Naive thymus-derived CD8-positive, alpha-beta T cell (primary cell): Measurements from ENCODE around the gene RNF14. TPM values are rescaled to one million over a fixed set of nuclear protein-coding genes. Genes with fewer than 3 reads are reported as not detected.
A peak's percentile ranks its signal among the peaks of the same experiment; 100 is the strongest.

Source experiments
- ATAC-seq, 2 donors: fragments of 150-1000 bp; cut with Tn5 transposase in 1 of 2; sonication (Bioruptor Pico), chemical (Tn5 transposase) in 1 of 2; 1 replicate in 1 of 2; 2 replicates in 1 of 2; pipeline ENCODE4 v1.10.0; 2021; ENCODE audit warnings: mild to moderate bottlenecking in 2 of 2, moderate library complexity in 2 of 2
- POLR2A ChIA-PET: fragments of 350-600 bp; sonication (Branson Sonifier 250); formaldehyde crosslinking; loops from one replicate; lab custom pipeline; 2021; ENCODE audit warnings: antibody characterized with exemption; lab: Charles Lee
- DNase-seq, 10 donors: peaks; one replicate each; pipeline versions ENCODE4 v3.0.0 to v3.0.0-alpha.2; 2020 to 2022
- H3K27ac Mint-ChIP-seq, 10 donors: one replicate each; pipeline ENCODE4 v1.8.0; 2020 to 2022; ENCODE audit warnings: mild to moderate bottlenecking in 10 of 10, mixed read lengths in 10 of 10, moderate library complexity in 4 of 10, inconsistent platforms in 1 of 10
- H3K27me3 Mint-ChIP-seq, 5 donors: one replicate each; pipeline ENCODE4 v1.8.0; 2021 to 2022; ENCODE audit warnings: mixed read lengths in 5 of 5
- H3K36me3 Mint-ChIP-seq, 3 donors: one replicate each; pipeline ENCODE4 v1.8.0; 2020 to 2022; ENCODE audit warnings: mixed read lengths in 3 of 3, mild to moderate bottlenecking in 2 of 3, inconsistent platforms in 1 of 3
- H3K4me1 Mint-ChIP-seq, 4 donors: one replicate each; pipeline ENCODE4 v1.8.0; 2021 to 2022; ENCODE audit warnings: mixed read lengths in 4 of 4
- H3K4me3 Mint-ChIP-seq, 10 donors: one replicate each; pipeline ENCODE4 v1.8.0; 2020 to 2022; ENCODE audit warnings: mild to moderate bottlenecking in 10 of 10, mixed read lengths in 10 of 10, moderate library complexity in 6 of 10, inconsistent platforms in 1 of 10
- H3K9me3 Mint-ChIP-seq, 9 donors: one replicate each; pipeline ENCODE4 v1.8.0; 2020 to 2022; ENCODE audit warnings: mixed read lengths in 9 of 9, mild to moderate bottlenecking in 3 of 9, inconsistent platforms in 1 of 9, moderate library complexity in 1 of 9
- polyA plus RNA-seq, 3 donors: library from polyadenylated mRNA; unstranded; fragments of 300-500 nt; fragmentation: Illumina TruSeq; gene quantifications; one replicate each; pipeline ENCODE4 v1.2.3, GENCODE V29; 2021
- total RNA-seq, 8 experiments: library from RNA in 2 of 8; stranded (reverse) in 2 of 8; gene quantifications; one replicate each; pipeline ENCODE4 v1.2.3 and lab custom pipeline; 2021 to 2026

Gene RNF14
- total and polyA plus RNA-seq, 5 experiments from 2014 or later: 27.4 to 40.1 (median 31.3) TPM

- Mint-ChIP-seq H3K27me3 (no peaks in the 10 kb centered on the region), H3K4me1 (peaks cover 0 to 15% (median 5%) of the 10 kb centered on the region in 4 donors), H3K36me3 (peaks cover 12 to 90% (median 21%) of the 10 kb centered on the region in 3 donors), H3K27ac (no peak overlapping the region), H3K4me3 (no peak overlapping the region), H3K9me3 (no peaks in the 10 kb centered on the region)
- POLR2A ChIA-PET: interaction anchor here (1.4 kb wide), 1 partner anchor 25 kb away, joined by 3 read pairs; the partner anchor contains the start of gene PCDH12
- DNase-seq (no peak), ATAC-seq (no peak)
Observed at GRCh38 chr5:141933151-141933550, 35.8 kb upstream of the RNF14 start.

- H3K9me3 Mint-ChIP-seq: no peaks in the 10 kb centered on the region
- ATAC-seq: no peak
- H3K4me3 Mint-ChIP-seq: no peak overlapping the region
- H3K4me1 Mint-ChIP-seq: peaks cover 0 to 9% (median 3%) of the 10 kb centered on the region in 4 donors
- peaks cover 7 to 90% (median 14%) of the 10 kb centered on the region in 3 donors for H3K36me3 Mint-ChIP-seq
- POLR2A ChIA-PET: interaction anchor here (1.4 kb wide), 1 partner anchor 24 kb away, joined by 3 read pairs; the partner anchor contains the start of gene PCDH12
- peak overlapping the region in 1 of 10 donors; percentile 36 for H3K27ac Mint-ChIP-seq
- peak in 1 of 10 donors; percentile 53 for DNase-seq
- no peaks in the 10 kb centered on the region for H3K27me3 Mint-ChIP-seq
Observed at GRCh38 chr5:141934099-141934844, 34.6 kb upstream of the RNF14 start.

- H3K36me3 Mint-ChIP-seq: peaks cover 7 to 84% (median 16%) of the 10 kb centered on the region in 3 donors
- POLR2A ChIA-PET: no interaction called here
Observed at GRCh38 chr5:141935538-141935937, 33.4 kb upstream of the RNF14 start.

DNA sequence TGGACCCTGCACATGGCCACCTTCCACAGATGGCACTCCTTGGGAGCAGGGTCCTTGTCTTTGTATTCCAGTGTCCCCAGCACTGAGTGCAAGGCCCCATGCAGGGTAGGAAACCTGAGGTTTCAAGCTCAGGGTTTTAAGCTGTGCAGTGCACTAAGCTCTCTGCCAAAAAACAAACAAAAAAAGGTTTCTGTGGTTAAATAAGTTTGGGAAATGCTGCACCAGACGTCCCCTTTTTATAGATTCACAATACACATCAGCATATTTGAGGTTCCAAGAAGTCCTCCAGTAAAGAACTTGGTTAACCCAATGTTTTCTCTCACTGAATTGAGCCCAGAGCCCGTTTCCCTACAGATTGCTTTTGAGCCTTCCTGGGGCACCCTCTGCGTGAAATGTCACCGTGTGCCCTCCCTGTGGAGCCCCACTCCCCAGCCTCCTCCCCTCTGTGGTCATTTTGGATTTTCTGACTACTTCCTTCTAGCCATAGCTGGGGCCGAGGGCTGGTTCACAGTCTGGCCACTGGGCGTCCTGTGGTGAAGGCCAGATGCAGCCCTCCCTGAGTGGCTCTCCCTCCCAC, 28.1 kb upstream of the RNF14 start:
- no peaks in the 10 kb centered on the region for H3K9me3 Mint-ChIP-seq
- H3K36me3 Mint-ChIP-seq: peaks cover 0 to 35% (median 2%) of the 10 kb centered on the region in 3 donors
- peak in 1 of 2 donors; percentile 14 for ATAC-seq
- H3K27ac Mint-ChIP-seq: peak overlapping the region in 9 of 10 donors; percentile 43 to 89 (median 85)
- H3K4me1 Mint-ChIP-seq: peaks cover 0 to 9% (median 2%) of the 10 kb centered on the region in 4 donors
- H3K27me3 Mint-ChIP-seq: no peaks in the 10 kb centered on the region
- POLR2A ChIA-PET: interaction anchor here (1.2 to 2.3 kb wide), 2 partner anchors 11 to 21 kb away, joined by 3 to 6 read pairs; no protein-coding TSS in a partner anchor
- no peak overlapping the region for H3K4me3 Mint-ChIP-seq
- no peak for DNase-seq

More at GRCh38 chr5:141935538-141935937, 33.4 kb upstream of the RNF14 start:
- DNase-seq: peak in 1 of 10 donors; percentile 11
- ATAC-seq: no peak
- H3K27me3 Mint-ChIP-seq: no peaks in the 10 kb centered on the region
- peaks cover 0 to 9% (median 4%) of the 10 kb centered on the region in 4 donors for H3K4me1 Mint-ChIP-seq
- peak overlapping the region in 3 of 10 donors; percentile 18 to 73 (median 53) for H3K27ac Mint-ChIP-seq
- no peak overlapping the region for H3K4me3 Mint-ChIP-seq
- no peaks in the 10 kb centered on the region for H3K9me3 Mint-ChIP-seq

DNA sequence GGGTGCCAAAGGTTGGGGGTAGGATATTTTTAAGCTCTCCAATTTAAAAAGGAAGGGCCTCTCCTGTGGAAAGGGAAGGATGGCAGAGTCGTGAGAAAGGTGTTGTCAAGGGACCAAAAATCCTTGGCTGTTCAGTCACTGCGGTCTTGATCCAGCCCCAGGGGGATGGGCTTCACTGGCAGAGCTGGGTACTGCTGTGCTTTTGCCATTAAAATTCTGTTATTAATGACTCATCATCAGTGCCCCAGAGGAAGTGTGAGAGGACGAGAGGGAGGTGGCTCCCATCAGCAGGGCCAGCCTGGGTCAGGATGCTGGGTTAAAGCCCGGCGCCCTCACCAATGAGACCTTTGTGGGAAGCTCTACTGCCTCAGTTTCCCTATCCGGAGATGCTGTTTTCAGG, 27.6 kb upstream of the RNF14 start:
- Mint-ChIP-seq H3K4me1 (peaks cover 0 to 9% (median 2%) of the 10 kb centered on the region in 4 donors), H3K36me3 (peaks cover 0 to 29% (median 2%) of the 10 kb centered on the region in 3 donors), H3K27ac (peak overlapping the region in 7 of 10 donors; percentile 43 to 87 (median 76)), H3K9me3 (no peaks in the 10 kb centered on the region), H3K27me3 (no peaks in the 10 kb centered on the region), H3K4me3 (no peak overlapping the region)
- POLR2A ChIA-PET: interaction anchor here (2.3 kb wide), 1 partner anchor 20 kb away, joined by 6 read pairs; no protein-coding TSS in a partner anchor
- DNase-seq (no peak), ATAC-seq (peak in 1 of 2 donors; percentile 11)

DNA sequence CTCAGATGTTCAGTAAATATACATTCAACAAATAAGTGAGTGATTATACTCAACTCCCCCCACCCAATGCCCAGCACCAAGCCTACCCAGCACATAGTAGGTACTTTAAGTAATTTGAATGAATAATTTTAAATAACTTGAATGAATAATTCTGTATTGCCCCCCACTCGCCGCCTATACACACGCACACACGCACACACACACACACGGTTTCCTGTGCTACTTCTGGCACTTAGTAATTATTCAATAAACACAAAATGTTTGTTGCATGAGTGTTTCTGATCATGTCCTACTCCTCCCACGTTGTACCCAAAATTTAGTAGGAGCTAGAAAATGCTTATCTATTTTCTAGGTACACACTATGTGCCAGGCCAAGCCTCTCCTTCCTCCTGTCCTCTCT, 27.1 kb upstream of the RNF14 start:
- no peaks in the 10 kb centered on the region for H3K9me3 Mint-ChIP-seq
- H3K27me3 Mint-ChIP-seq: no peaks in the 10 kb centered on the region
- H3K36me3 Mint-ChIP-seq: peaks cover 0 to 25% (median 2%) of the 10 kb centered on the region in 3 donors
- H3K4me3 Mint-ChIP-seq: no peak overlapping the region
- ATAC-seq (no peak), DNase-seq (no peak)
- H3K4me1 Mint-ChIP-seq: peaks cover 0 to 9% (median 2%) of the 10 kb centered on the region in 4 donors
- POLR2A ChIA-PET: interaction anchor here (1.6 to 2.3 kb wide), 2 partner anchors 20 to 27 kb away, joined by 5 to 6 read pairs; partner anchors contain the start of gene RNF14
- H3K27ac Mint-ChIP-seq: peak overlapping the region in 5 of 10 donors; percentile 12 to 85 (median 58)

DNA sequence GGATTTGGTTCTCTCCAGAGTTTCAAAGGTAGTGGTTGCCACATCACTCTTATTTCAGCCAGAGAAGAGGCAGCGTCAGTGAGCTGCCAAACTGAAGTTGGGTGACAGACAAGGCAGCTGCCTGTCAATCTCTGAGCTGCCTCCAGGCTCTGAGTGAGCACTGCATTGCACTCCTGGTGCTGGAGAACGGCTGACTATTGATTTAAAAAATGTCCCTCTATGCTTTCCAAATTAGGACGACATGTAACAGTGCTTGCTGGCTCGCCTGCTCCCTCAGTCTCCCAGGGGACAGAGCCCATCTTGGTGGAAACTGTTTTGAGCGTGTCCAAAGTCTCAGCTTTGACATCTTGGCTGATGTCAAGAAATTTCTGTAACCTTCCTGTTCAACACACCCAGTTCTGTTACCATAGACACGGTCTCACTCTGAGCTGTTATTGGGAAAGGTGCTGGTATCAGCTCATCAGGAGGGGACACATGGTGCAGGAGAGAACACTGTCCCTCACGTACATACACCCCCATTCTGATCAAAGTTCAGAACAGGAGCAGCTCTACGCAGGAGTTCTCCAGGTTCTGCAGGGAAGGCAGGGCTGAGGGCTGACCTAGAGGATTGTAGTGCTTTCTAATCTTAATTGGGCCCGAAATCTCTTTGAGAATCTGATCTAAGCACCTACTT, 26.6 kb upstream of the RNF14 start:
- peaks cover 0 to 9% (median 2%) of the 10 kb centered on the region in 4 donors for H3K4me1 Mint-ChIP-seq
- no peaks in the 10 kb centered on the region for H3K27me3 Mint-ChIP-seq
- H3K9me3 Mint-ChIP-seq: no peaks in the 10 kb centered on the region
- DNase-seq (no peak), ATAC-seq (no peak)
- peak overlapping the region in 6 of 10 donors; percentile 3 to 85 (median 64) for H3K27ac Mint-ChIP-seq
- POLR2A ChIA-PET: interaction anchor here (0.9 to 2.3 kb wide), 3 partner anchors 19 to 28 kb away, joined by 3 to 6 read pairs (median 5); partner anchors contain the start of gene RNF14
- peaks cover 0 to 21% (median 2%) of the 10 kb centered on the region in 3 donors for H3K36me3 Mint-ChIP-seq
- no peak overlapping the region for H3K4me3 Mint-ChIP-seq

DNA sequence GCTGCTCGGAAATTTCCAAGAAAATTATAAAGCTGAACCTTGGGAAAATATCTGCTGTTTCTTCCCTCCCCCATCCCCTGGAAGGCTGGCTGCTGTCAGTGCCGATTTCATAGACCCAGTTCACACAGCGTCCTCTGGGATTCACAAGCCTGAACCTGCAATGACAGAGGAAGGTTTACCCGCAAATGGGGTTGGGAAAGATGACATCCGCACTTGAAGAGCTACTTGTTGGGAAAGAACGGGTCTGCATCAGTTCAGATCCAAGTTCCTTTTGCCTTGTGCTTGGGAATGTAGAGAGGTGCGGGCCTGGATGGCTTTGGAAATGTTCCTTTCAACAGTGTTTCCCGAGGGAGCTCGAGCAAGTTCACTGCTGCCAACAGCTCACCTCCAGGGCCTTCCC, 24.8 kb upstream of the RNF14 start:
- Mint-ChIP-seq H3K27ac (no peak overlapping the region), H3K27me3 (no peaks in the 10 kb centered on the region), H3K4me1 (peaks cover 0 to 9% (median 2%) of the 10 kb centered on the region in 4 donors), H3K4me3 (no peak overlapping the region), H3K9me3 (no peaks in the 10 kb centered on the region), H3K36me3 (peaks cover 0 to 10% (median 2%) of the 10 kb centered on the region in 3 donors)
- ATAC-seq (no peak), DNase-seq (no peak)
- POLR2A ChIA-PET: interaction anchor here (1.3 kb wide), 1 partner anchor 25 kb away, joined by 3 read pairs; the partner anchor contains the start of gene RNF14

DNA sequence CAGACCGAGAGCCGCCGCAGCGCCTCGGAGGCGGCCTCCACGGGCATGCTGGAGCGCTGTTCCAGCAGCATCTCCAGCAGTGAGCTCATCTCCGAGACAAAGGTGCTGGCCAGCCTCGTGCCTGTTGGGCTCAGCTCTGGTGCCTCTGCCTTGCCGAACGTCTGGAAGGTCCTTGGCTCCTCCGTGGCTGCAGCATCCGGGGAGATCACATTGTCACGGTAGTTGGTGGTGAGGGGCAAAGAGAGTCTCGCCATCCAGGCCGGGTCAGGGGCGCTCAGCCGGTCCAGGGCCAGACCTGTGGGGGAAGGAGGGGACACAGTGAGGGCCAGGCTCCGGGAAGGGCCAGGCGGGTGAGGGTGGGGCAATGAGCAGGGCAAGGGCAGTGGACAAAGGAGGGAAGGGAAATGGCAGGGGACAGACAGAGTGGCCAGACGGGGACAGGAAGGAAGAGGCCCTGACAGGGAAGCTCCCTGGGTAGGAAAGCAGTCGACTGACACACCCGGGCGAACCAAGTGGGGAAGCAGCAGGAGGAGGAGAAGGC, 23.3 kb upstream of the RNF14 start:
- DNase-seq (no peak), ATAC-seq (no peak)
- Mint-ChIP-seq H3K4me3 (no peak overlapping the region), H3K27me3 (no peaks in the 10 kb centered on the region), H3K9me3 (no peaks in the 10 kb centered on the region), H3K36me3 (peaks cover 0 to 2% (median 0%) of the 10 kb centered on the region in 3 donors), H3K27ac (peak overlapping the region in 1 of 10 donors; percentile 39), H3K4me1 (peaks cover 0 to 9% (median under 1%) of the 10 kb centered on the region in 4 donors)
- POLR2A ChIA-PET: interaction anchor here (0.9 to 1.1 kb wide), 3 partner anchors 15 to 69 kb away, joined by 3 to 4 read pairs (median 3); no protein-coding TSS in a partner anchor

DNA sequence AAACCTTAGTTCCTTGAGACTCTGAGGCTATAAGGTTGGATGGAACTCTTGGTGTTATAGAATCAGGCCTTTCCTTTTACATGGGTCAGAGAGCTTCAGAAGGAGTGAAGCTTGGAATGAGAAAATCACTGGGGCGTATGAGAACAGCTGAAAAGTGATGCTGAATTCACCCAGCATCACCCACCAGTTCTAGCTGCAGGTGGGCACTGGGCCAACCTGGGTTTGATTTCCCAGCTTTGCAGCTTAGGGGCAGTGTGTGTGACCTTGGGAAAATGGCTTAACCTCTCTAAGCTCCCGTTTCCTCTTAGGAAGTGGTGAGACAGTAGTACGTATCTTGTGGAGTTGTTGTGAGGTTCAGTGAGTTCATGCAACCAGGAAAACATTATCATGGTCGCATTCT, 21.6 kb upstream of the RNF14 start:
- no peak for DNase-seq
- Mint-ChIP-seq H3K27me3 (no peaks in the 10 kb centered on the region), H3K4me3 (no peak overlapping the region), H3K36me3 (peaks cover 0 to 2% (median 0%) of the 10 kb centered on the region in 3 donors), H3K27ac (no peak overlapping the region), H3K4me1 (peaks cover 7 to 13% (median 11%) of the 10 kb centered on the region in 4 donors), H3K9me3 (no peaks in the 10 kb centered on the region)
- POLR2A ChIA-PET: interaction anchor here (0.6 to 2.0 kb wide), 2 partner anchors 10 to 273 kb away, joined by 3 to 6 read pairs; no protein-coding TSS in a partner anchor
- ATAC-seq: no peak

DNA sequence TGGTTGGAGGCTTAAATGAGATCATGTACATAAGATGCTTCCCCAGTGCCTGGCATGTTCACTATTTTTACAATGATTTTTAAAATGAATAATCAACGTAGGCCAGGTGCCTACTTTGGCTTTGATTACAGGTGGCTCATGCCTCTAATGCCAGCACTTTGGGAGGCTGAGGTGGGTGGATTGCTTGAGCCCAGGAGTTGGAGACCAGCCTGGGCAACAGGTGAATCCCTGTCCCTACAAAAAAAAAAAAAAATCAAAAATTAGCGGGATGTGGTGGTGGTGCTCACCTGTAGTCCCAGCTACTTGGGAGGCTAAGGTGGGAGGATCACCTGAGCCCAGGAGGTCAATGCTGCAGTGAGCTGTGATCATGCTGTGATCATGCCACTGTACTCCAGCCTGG, 20.1 kb upstream of the RNF14 start:
- ATAC-seq: no peak
- Mint-ChIP-seq H3K4me3 (no peak overlapping the region), H3K27me3 (no peaks in the 10 kb centered on the region), H3K27ac (no peak overlapping the region), H3K4me1 (peaks cover 8 to 15% (median 11%) of the 10 kb centered on the region in 4 donors), H3K36me3 (no peaks in the 10 kb centered on the region), H3K9me3 (no peaks in the 10 kb centered on the region)
- DNase-seq: no peak
- POLR2A ChIA-PET: interaction anchor here (0.7 to 2.0 kb wide), 2 partner anchors 8 to 266 kb away, joined by 3 to 6 read pairs; no protein-coding TSS in a partner anchor
